Fibroblast of the conjunctiva (primary cell): ENCODE results near the gene AGA.

ENCODE experiments used
- DNase-seq: peaks from one replicate; pipeline ENCODE4 v3.0.0-alpha.2; 2010; ENCODE audit warnings: low read depth

AGA gene

GRCh38 chr4:177441803-177442622 is at the start of gene AGA:
AGA (minus strand) TSS chr4:177442437; CDS start chr4:177442375, 62 bp downstream.
- DNase-seq: peak; percentile 85

- no peak for DNase-seq
These were observed 49.8 kb upstream of the AGA start for GRCh38 chr4:177492022-177492421.

DNA sequence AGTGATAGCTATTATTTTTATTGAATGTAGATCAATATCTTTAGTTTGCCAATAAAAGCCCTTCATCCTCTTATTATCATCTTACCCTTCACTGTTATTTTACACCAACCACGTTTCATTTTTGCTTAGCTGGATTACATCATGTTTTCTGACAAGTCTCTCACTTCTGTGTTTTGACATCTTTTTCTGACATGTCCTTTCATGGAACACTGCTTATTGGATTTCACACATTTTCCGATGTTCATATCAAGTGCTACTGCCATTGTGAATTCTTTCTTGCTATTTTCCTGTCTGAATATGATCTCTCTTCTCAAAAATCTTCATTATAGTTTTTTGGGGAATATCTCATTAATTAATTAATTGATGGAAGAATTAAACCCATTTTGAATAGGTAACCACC is 48.5 kb upstream of the AGA start:
- no peak for DNase-seq

DNA sequence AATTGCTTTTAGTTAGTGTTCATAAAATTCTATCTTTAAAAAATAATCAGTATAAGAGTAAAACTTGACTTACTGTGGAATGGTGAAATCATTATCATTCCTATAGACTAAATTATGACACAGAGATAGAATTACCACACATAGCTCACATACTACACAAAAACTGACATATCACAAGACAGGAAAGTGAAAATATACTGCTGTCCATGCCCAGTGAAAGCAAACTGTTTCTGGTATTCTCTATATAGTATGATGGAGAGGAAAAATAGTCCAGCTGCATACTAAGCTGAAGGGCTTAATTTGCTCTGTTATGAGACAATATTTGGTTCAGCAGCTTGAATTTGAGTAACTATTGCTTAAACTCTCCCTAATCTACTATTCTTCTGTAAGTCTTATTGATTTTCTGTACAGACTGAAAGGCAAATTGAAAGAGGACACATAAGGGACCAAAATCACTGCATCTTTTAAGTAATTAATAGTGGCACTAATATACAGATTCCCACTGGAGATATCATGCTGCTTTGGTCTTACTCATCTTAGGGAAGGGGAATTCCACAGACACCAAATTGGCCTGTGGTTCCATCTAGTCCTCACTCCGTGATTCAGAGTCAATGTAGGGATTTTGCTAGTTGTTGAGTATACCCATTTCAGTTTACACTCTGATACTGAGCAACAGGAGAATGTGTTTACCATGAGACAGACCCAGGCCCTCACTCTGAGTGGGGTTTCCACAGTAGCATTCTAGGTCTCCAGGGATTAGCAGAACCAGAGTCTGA is 47.4 kb upstream of the AGA start:
- no peak for DNase-seq

DNA sequence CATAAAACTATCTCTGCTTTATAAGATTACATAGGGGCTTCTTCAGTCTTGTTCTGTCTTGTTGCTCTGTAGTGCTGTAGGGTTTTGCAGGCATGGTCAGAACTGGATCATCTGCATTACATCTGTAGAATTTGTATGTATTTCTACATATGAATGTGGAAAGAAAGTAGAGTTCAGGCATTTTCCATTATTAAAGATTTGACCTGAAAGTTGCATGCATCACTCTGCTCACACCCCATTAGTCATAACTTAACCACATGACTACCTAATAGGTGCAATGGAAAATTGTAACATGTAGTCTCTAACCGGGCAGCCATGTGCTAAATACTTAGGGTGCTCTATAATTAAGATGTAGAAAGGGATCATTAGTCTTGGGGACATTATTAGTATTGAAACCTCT is 45.7 kb upstream of the AGA start:
- DNase-seq: no peak

- no peak for DNase-seq
These were observed 43.3 kb upstream of the AGA start for GRCh38 chr4:177485528-177485927.

DNA sequence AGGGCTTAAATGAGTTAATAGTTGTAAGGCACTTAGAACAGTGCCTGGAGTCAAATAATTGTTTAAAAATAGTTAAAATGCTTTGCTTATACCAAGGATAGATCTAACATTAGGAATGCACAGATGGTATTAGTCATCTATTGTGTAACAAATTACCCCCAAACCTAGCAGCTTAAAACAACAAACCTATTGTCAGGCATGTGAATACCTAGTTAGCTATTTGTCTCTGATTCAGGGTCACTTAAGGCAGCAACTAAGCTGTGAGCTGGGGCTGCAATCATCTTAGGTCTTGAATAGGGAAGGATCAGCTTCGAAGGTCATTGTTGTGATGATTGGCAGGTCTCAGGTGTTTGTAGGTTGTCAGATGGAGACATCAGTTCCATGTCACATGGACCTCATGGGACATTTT is 42.4 kb upstream of the AGA start:
- peak; percentile 53 for DNase-seq

DNA sequence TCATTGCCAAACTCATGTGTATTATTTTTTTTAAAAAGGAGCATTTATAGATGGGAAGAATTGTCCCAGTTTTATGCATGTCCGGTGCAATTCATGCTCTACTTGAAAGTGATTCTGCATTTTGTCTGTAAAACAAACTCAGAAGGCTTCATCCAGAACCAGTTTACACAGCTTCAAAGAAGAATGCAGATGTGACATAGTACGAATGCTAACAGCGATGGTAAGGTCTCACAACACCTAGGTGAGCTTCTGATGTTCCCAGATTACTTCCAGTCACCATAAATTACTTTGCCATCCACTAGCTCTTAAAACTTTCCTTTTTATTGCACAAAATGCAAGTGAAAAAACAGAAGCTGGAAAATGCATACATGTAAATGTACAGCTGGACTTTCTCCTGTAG is 41.5 kb upstream of the AGA start:
- DNase-seq: no peak

- no peak for DNase-seq
These were observed 41.0 kb upstream of the AGA start for GRCh38 chr4:177483271-177483670.

DNA sequence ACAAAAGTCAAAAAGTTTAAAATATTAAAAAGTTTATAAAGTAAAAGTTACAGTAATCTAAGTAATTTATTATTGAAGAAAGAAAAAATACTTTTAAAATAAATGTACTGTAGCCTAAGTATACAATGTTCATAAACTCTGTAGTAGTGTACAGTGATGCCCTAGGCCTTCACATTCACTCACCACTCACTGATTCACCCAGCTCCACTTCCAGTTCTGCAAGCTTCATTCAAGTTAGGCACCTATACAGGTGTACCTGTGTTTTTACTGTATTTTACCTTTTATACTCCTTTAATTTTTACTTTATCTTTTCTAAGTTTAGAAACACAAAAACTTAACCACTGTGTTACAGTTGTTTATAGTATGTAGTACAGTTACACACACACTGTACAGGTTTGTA is 40.1 kb upstream of the AGA start:
- DNase-seq: no peak

DNA sequence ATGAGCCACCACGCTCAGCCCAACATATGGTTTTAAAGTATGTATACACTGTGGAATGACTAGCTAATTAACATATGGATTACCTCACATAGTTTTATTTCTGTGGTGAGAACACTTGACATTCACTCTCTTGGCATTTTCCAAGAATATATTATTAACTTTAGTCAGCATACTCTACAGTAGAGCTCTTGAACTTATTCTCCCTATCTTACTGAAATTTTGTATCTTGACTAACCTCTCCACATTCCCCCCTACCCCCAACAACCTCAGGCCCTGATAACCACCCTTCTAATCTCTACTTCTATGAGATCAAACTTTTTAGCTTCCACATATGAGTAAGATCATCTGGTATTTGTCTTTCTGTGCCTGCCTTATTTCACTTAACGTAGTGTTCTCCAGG is 38.6 kb upstream of the AGA start:
- no peak for DNase-seq

DNA sequence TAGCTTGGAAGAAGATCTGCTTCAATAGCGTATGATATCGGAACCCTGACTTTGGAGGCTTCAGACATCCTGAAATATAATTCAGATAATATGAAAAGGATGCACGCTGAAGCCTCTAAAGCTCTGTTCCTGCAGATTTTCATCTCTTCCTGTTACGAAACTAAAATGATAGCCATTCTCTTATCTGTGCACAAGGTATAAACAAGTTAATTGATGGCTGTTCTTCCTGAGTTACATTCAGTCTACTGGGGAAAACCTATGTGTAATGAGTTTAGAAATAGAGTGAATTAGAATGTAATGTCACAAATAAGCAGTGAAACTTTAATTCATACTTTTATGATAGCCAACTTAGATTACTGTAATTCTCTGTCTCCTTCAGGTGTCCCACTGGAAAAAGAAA is 36.8 kb upstream of the AGA start:
- DNase-seq: no peak

DNA sequence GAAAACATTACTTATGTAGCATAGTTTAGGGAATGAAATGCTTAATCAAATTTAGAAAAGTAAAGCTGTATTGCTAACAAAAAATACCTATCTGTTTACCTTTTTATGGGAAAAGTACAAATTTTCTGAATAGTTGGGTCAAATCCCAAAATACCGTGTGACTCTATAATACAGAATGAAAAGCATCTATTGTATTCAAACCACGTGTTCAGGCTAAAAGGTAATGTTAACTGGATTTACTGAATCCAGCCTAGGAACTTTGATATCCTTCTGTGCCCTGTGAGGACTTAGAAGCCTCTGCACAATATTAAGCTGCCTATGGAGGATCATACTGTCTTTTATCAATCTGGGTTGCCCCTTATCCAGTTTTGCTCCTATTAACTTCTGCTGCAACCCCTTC is 36.3 kb upstream of the AGA start:
- DNase-seq: no peak

DNA sequence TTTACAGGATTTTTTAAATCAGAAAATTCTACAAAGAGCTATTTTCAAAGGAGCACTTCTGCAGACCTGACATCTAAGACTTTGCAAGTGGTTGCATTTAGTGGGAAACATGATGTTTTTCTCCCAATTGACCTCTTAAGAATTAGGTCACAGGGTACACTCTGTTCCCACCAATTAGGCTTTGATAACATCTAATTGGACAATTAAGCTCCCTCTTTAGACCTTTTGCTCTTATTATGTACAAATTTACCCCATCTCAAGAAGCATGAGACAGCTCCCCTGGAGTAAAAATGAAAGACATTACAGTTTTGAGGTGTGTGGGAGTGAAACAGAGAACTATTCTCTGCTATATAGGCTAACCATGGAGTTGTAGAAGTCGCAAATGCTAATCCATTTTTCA is 31.8 kb upstream of the AGA start:
- DNase-seq: no peak

DNA sequence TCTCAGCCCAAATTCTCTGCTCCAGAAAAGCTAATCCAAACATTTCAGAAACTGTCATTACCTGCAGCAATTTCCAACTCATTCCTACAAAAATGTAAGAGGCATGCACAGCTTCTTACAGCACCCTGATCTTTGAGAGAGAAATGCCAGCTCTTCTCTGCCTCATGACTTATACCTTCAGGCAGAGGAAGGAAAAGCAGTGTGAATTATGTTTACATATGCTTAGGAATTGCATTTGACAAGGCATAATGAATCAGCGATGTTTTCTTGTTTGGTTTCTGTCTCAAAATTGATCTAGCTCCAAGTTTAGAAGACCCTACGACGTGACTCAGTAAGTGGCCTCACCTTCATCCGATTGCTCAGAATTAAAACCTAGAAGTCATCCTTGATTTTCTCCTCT is 21.8 kb upstream of the AGA start:
- no peak for DNase-seq

DNA sequence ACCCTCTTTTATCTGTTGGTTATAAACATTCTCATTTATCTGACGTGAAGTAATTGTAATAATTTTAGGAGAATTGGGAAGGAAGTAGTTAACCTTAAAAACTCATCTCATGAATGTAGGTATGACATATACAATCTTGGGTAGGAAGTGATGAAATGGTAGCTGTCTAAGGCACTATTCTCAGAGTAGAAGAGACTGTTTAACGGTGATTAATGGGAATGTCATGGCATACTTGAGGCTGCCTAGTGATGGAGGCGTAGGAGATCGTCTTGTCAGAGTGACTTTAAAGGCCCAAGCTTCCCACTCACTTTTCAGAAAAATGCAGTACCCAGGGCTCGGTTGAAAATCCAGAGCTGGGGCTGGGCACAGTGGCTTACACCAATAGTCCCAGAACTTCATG is 19.4 kb upstream of the AGA start:
- DNase-seq: no peak

DNA sequence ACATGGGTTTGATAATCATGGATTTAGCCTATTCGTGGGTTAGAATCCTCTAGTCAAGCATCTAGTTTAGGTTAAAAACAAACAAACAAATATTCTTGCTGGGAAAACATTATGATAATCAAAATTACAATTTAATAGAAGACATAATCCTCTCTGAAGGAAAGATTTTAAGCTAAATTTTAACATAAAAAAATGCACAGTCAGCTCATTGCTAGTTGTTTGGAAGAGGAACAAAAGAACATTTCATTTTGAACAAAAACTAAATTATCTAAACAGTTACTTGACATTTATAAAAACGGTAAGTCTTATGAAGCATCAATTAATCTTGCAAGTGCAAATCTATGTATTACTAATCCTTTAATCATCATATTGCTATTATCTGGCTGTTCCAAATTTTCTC is 18.2 kb upstream of the AGA start:
- DNase-seq: no peak

GRCh38 chr4:177455561-177455970 is 13.3 kb upstream of the AGA start:
- peak; percentile 6 for DNase-seq

- no peak for DNase-seq
These were observed 10.9 kb upstream of the AGA start for GRCh38 chr4:177453116-177453515.

- DNase-seq: no peak
These were observed 8.9 kb upstream of the AGA start for GRCh38 chr4:177451108-177451500.

- no peak for DNase-seq
These were observed 8.3 kb upstream of the AGA start for GRCh38 chr4:177450426-177451107.

- DNase-seq: peak; percentile 22
These were observed 6.6 kb upstream of the AGA start for GRCh38 chr4:177448850-177449249.

DNA sequence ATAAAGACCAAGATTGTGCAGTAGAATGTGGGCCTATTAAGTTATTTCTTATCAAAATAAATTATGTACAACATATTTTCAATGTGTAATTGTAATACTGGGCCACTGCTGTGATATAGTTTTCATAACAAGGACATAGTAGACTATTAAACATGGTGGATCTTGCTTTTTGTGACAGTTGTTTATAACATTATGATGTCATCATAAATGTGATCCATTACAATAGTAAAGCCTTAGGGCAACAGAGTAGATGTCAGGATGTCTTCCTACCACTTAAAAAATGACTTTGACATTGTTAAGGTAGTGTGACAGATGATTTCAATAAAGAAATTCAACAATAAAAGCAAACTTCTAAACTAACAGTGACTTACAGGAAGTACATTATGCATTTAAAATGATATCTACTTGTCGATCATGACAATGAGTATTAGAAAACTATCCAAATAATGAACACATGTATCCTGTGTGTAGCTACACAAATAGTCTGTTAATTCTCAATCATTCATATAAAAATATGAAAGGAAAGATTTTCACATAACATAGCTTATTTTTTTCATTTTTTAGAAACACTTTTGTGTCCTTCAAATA is 5.3 kb upstream of the AGA start:
- no peak for DNase-seq
